WTC11 (cell line): Measurements from ENCODE around the gene BUD13.

Experiments used
- CREB1 ChIP-seq: sonication (generic); formaldehyde crosslinking; IDR thresholded peaks from 2 replicates; pipeline ENCODE4 v1.8.0; 2023; ENCODE audit warnings: mild to moderate bottlenecking, missing genetic modification reagents
- MXD4 ChIP-seq: fragments of 250-450 bp; sonication (Bioruptor Pico); IDR thresholded peaks from 2 replicates; pipeline ENCODE4 v1.8.0; 2021; ENCODE audit warnings: mild to moderate bottlenecking, moderate library complexity, borderline replicate concordance
- SP1 ChIP-seq: sonication (generic); formaldehyde crosslinking; conservative IDR thresholded peaks from 2 replicates; pipeline ENCODE4 v1.8.1; 2022; ENCODE audit warnings: missing genetic modification reagents
- ZNF121 ChIP-seq: sonication (generic); formaldehyde crosslinking; IDR thresholded peaks from 2 replicates; pipeline ENCODE4 v1.8.0; 2023; ENCODE audit warnings: missing genetic modification reagents
- ZNF263 ChIP-seq: sonication (generic); formaldehyde crosslinking; IDR thresholded peaks from 2 replicates; pipeline ENCODE4 v1.8.1; 2022; ENCODE audit warnings: low read depth, mild to moderate bottlenecking, moderate library complexity, missing genetic modification reagents
- TF ChIP-seq, protein P1 (sequence below): fragments of 200-600 bp; IDR thresholded peaks from 2 replicates; pipeline ENCODE4 v1.8.0; 2022; ENCODE audit warnings: antibody characterized with exemption
- TF ChIP-seq, protein P2 (sequence below): fragments of 250-450 bp; sonication (Bioruptor Pico); IDR thresholded peaks from 2 replicates; pipeline ENCODE4 v1.9.0; 2021; ENCODE audit warnings: mild to moderate bottlenecking
- TF ChIP-seq, protein P3 (sequence below): sonication (generic); formaldehyde crosslinking; IDR thresholded peaks from 2 replicates; pipeline ENCODE4 v1.8.0; 2023; ENCODE audit warnings: missing genetic modification reagents, mild to moderate bottlenecking, borderline replicate concordance
- TF ChIP-seq, protein P4 (sequence below): sonication (generic); formaldehyde crosslinking; IDR thresholded peaks from 2 replicates; pipeline ENCODE4 v1.8.0; 2022; ENCODE audit warnings: mild to moderate bottlenecking, missing genetic modification reagents
- TF ChIP-seq, protein P5 (sequence below): sonication (generic); formaldehyde crosslinking; IDR thresholded peaks from 2 replicates; pipeline ENCODE4 v1.8.0; 2022; ENCODE audit warnings: mild to moderate bottlenecking, missing genetic modification reagents

DNA sequence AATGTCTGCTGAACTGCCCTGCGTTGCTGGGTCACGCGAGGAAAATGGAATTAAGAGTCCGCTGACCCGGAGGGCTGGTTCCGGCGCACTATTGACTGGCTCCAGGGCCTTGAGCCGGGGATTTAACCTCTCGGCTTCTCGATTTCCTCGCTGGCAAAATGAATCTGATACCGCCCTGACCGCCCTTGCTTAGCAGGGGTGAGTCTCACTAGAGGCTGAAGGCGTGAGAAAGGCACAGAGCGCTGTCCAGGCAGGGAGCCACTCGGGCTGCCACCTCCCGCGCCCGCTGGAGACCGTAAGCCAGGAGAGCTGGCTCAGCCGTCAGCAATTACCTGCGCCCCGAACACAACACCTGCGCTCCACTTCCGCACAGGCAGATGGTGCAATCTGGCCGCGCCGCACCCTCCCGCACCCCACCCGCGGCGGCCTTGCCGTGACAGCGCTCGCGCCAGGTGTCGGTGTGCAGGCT is 65.6 kb downstream of the BUD13 start:
- TF ChIP-seq MXD4 (no peak), CREB1 (no peak), ZNF263 (CRISPR knock-in tag) (no peak), ZNF121 (CRISPR knock-in tag) (no peak), SP1 (CRISPR knock-in tag) (no peak)
- TF ChIP-seq, protein P1, sequence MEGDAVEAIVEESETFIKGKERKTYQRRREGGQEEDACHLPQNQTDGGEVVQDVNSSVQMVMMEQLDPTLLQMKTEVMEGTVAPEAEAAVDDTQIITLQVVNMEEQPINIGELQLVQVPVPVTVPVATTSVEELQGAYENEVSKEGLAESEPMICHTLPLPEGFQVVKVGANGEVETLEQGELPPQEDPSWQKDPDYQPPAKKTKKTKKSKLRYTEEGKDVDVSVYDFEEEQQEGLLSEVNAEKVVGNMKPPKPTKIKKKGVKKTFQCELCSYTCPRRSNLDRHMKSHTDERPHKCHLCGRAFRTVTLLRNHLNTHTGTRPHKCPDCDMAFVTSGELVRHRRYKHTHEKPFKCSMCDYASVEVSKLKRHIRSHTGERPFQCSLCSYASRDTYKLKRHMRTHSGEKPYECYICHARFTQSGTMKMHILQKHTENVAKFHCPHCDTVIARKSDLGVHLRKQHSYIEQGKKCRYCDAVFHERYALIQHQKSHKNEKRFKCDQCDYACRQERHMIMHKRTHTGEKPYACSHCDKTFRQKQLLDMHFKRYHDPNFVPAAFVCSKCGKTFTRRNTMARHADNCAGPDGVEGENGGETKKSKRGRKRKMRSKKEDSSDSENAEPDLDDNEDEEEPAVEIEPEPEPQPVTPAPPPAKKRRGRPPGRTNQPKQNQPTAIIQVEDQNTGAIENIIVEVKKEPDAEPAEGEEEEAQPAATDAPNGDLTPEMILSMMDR, result no peak
- TF ChIP-seq, protein P2, sequence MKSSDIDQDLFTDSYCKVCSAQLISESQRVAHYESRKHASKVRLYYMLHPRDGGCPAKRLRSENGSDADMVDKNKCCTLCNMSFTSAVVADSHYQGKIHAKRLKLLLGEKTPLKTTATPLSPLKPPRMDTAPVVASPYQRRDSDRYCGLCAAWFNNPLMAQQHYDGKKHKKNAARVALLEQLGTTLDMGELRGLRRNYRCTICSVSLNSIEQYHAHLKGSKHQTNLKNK, result no peak
- TF ChIP-seq, protein P3, sequence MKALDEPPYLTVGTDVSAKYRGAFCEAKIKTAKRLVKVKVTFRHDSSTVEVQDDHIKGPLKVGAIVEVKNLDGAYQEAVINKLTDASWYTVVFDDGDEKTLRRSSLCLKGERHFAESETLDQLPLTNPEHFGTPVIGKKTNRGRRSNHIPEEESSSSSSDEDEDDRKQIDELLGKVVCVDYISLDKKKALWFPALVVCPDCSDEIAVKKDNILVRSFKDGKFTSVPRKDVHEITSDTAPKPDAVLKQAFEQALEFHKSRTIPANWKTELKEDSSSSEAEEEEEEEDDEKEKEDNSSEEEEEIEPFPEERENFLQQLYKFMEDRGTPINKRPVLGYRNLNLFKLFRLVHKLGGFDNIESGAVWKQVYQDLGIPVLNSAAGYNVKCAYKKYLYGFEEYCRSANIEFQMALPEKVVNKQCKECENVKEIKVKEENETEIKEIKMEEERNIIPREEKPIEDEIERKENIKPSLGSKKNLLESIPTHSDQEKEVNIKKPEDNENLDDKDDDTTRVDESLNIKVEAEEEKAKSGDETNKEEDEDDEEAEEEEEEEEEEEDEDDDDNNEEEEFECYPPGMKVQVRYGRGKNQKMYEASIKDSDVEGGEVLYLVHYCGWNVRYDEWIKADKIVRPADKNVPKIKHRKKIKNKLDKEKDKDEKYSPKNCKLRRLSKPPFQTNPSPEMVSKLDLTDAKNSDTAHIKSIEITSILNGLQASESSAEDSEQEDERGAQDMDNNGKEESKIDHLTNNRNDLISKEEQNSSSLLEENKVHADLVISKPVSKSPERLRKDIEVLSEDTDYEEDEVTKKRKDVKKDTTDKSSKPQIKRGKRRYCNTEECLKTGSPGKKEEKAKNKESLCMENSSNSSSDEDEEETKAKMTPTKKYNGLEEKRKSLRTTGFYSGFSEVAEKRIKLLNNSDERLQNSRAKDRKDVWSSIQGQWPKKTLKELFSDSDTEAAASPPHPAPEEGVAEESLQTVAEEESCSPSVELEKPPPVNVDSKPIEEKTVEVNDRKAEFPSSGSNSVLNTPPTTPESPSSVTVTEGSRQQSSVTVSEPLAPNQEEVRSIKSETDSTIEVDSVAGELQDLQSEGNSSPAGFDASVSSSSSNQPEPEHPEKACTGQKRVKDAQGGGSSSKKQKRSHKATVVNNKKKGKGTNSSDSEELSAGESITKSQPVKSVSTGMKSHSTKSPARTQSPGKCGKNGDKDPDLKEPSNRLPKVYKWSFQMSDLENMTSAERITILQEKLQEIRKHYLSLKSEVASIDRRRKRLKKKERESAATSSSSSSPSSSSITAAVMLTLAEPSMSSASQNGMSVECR, result no peak
- TF ChIP-seq, protein P4, sequence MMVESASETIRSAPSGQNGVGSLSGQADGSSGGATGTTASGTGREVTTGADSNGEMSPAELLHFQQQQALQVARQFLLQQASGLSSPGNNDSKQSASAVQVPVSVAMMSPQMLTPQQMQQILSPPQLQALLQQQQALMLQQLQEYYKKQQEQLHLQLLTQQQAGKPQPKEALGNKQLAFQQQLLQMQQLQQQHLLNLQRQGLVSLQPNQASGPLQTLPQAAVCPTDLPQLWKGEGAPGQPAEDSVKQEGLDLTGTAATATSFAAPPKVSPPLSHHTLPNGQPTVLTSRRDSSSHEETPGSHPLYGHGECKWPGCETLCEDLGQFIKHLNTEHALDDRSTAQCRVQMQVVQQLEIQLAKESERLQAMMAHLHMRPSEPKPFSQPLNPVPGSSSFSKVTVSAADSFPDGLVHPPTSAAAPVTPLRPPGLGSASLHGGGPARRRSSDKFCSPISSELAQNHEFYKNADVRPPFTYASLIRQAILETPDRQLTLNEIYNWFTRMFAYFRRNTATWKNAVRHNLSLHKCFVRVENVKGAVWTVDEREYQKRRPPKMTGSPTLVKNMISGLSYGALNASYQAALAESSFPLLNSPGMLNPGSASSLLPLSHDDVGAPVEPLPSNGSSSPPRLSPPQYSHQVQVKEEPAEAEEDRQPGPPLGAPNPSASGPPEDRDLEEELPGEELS (CRISPR knock-in tag), result no peak
- TF ChIP-seq, protein P5, sequence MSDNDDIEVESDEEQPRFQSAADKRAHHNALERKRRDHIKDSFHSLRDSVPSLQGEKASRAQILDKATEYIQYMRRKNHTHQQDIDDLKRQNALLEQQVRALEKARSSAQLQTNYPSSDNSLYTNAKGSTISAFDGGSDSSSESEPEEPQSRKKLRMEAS, result no peak
